ENCODE data around the gene ARL13B.
"Not testable (repeated sequence)": the region's sequence is repeated elsewhere in the genome, so short reads cannot be mapped to it uniquely, and the experiment has no call there.

Gene ARL13B

DNA sequence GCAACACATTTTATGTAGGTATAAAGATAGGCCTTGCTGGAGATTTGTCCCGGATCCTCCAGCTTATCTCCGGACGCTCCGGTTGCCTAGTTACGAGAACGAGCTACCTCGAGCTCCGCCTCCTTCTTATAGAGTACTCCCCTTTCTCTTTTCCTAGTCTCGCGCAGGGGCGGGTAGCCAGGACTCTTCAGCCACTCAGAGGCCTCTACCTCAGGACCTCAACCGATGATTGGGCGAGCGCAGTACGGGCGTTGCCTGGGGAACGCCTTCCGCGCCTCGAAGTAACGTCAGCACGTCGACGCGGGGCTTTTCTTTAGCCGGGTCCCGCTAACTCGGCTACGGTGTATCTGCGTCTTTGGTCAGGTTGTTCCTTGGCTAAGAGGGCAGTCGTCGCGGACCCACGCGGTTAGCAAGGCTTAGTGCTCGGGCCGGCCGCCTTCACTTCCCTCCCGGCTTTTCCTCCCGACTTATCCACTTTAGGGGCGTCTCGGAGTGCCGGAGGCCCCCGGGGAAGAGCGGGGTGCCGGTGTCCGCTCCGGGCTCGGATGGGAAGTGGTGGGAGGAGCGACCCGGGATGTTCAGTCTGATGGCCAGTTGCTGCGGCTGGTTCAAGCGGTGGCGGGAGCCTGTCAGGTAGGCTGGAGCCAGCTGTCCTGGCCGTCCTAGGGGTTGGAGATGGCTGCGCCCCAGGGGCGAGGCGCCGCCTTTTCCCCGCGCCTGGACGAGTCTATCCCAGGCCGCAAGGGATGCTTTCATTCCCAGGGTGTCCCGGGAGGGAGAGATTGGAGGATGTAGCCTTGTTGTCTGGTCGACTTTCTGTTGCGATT is at the start of gene ARL13B:
ARL13B (plus strand) TSS at position 306 of the 827 bp plus-strand sequence; CDS start at position 575, 269 bp downstream.
- H3K36me3 ChIP-seq (replicated peaks), result no peaks in the 10 kb centered on the region
- in situ Hi-C loops (cut with MboI; ENCODE audit: low sequenced_read_pairs), result no loop called here
- no peaks in the 10 kb centered on the region for H3K27me3 ChIP-seq (ENCODE audit: low read depth)
- no peaks in the 10 kb centered on the region for H3K9me3 ChIP-seq
- peaks cover 4% of the 10 kb centered on the region; the same call in 1 of the 2 replicates for H3K4me1 ChIP-seq
- peak; percentile 97 to 98 for DNase-seq (ENCODE audit: low spot score in 2 of 2)
- H3K4me3 ChIP-seq, result peak within 1 kb of the TSS; percentile 84

- no peaks in the 10 kb centered on the region for H3K4me1 ChIP-seq
- DNase-seq (ENCODE audit: low spot score in 2 of 2), result no peak
- in situ Hi-C loops (cut with MboI; ENCODE audit: low sequenced_read_pairs), result no loop called here
Observed at GRCh38 chr3:93931597-93932229, 48.2 kb upstream of the ARL13B start.

DNA sequence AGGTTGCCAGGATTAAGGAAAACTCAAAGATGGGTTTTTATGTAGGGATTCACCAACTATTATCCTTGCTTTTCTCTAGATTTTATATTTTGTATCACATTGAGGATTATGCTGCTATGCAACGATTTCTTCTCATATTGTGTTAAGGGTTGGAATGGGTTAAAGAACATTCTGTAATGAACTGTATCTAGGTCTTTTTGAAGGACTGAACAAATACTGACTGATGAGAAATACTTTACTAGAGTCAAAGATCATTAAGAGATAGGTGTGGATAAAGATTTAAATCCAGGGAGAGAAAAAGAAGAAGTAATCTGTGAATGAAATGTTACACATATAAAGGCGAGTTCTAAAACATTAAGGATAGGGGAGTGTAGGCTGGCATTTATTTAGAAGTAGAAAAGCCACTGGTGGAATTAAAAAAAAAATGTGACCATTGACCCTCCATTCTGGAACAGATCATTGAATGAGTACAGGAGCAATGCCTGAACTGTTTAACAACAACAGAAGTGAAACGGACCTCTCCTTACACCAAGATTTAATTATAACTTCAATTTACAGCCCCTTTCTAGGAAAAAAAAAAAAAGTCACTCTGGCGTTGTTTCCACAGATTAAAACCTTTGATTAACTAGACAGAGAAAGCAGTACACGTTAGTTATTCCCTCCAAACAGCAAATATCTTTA is 45.4 kb upstream of the ARL13B start:
- no peaks in the 10 kb centered on the region for H3K27me3 ChIP-seq (ENCODE audit: low read depth)
- in situ Hi-C loops (cut with MboI; ENCODE audit: low sequenced_read_pairs), result no loop called here
- no peak overlapping the region for H3K4me3 ChIP-seq
- H3K36me3 ChIP-seq (replicated peaks), result no peaks in the 10 kb centered on the region
- no peak for DNase-seq (ENCODE audit: low spot score in 2 of 2)
- no peaks in the 10 kb centered on the region for H3K9me3 ChIP-seq
- no peaks in the 10 kb centered on the region for H3K4me1 ChIP-seq

More at GRCh38 chr3:93931597-93932229, 48.2 kb upstream of the ARL13B start:
- no peak overlapping the region for H3K4me3 ChIP-seq
- no peaks in the 10 kb centered on the region for H3K36me3 ChIP-seq (replicated peaks)
- H3K9me3 ChIP-seq, result no peaks in the 10 kb centered on the region
- no peaks in the 10 kb centered on the region for H3K27me3 ChIP-seq (ENCODE audit: low read depth)

GRCh38 chr3:93936549-93936948 is 43.4 kb upstream of the ARL13B start:
- Histone ChIP-seq H3K36me3 (replicated peaks) (no peaks in the 10 kb centered on the region), H3K27me3 (ENCODE audit: low read depth) (no peaks in the 10 kb centered on the region), H3K4me1 (no peaks in the 10 kb centered on the region), H3K9me3 (no peaks in the 10 kb centered on the region), H3K4me3 (no peak overlapping the region)
- no peak for DNase-seq (ENCODE audit: low spot score in 2 of 2)
- in situ Hi-C loops (cut with MboI; ENCODE audit: low sequenced_read_pairs), result no loop called here

DNA sequence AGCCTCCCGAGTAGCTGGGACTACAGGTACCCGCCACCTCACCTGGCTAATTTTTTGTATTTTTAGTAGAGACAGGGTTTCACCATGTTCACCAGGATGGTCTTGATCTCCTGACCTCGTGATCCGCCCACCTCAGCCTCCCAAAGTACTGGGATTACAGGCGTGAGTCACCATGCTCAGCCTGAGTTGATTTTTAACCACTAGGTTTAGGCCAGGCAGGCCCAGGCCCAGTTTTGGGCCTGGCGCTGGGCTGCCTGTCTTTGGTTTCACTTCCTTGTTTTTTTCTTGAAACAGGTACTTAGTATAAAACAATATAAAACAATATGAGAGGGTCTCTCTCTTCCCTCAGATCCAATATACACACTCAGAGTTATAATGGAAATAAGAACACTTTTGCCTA is 42.5 kb upstream of the ARL13B start:
- DNase-seq (ENCODE audit: low spot score in 2 of 2); H3K9me3 ChIP-seq; H3K27me3 ChIP-seq (ENCODE audit: low read depth); H3K36me3 ChIP-seq (replicated peaks); in situ Hi-C loops (cut with MboI; ENCODE audit: low sequenced_read_pairs); H3K4me1 ChIP-seq; H3K4me3 ChIP-seq: not testable (repeated sequence)

DNA sequence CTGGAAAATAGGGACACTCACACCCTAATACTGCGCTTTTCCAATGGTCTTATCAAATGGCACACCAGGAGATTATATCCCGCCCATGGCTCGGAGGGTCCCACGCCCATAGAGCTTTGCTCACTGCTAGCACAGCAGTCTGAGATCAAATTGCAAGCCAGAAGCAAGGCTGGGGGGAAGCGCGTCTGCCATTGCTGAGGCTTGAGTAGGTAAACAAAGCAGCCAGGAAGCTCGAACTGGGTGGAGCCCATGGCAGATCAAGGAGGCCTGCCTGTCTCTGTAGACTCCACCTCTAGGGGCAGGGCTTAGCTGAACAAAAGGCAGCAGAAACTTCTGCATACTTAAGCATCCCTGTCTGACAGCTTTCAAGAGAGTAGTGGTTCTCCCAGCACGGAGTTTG is 30.0 kb upstream of the ARL13B start:
- in situ Hi-C loops (cut with MboI; ENCODE audit: low sequenced_read_pairs); H3K36me3 ChIP-seq (replicated peaks); H3K4me1 ChIP-seq; H3K27me3 ChIP-seq (ENCODE audit: low read depth); H3K9me3 ChIP-seq; H3K4me3 ChIP-seq: not testable (repeated sequence)
- DNase-seq (ENCODE audit: low spot score in 2 of 2), result peak; percentile 6 to 63

DNA sequence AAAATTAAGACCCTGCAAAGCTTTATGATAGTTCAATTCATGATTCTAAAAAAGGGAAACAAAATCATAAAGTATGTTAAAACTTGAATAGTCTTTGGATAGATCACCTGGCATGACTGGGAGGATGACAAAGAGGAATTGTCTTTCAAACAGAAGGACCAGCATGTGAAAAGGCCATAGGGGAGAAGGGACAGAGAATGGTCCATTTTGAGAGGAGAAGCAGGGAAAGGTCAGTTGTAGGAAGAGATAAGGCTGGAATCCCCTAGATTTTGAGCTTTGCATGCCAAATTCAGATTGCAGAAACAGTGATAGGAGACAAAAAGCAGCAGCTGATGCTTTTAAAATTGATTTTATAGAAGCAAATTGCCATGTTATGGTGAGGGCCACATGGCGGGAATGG is 18.9 kb upstream of the ARL13B start:
- Histone ChIP-seq H3K4me3 (no peak overlapping the region), H3K4me1 (no peaks in the 10 kb centered on the region), H3K9me3 (no peaks in the 10 kb centered on the region), H3K27me3 (ENCODE audit: low read depth) (no peaks in the 10 kb centered on the region), H3K36me3 (replicated peaks) (no peaks in the 10 kb centered on the region)
- in situ Hi-C loops (cut with MboI; ENCODE audit: low sequenced_read_pairs), result no loop called here
- DNase-seq (ENCODE audit: low spot score in 2 of 2), result no peak

DNA sequence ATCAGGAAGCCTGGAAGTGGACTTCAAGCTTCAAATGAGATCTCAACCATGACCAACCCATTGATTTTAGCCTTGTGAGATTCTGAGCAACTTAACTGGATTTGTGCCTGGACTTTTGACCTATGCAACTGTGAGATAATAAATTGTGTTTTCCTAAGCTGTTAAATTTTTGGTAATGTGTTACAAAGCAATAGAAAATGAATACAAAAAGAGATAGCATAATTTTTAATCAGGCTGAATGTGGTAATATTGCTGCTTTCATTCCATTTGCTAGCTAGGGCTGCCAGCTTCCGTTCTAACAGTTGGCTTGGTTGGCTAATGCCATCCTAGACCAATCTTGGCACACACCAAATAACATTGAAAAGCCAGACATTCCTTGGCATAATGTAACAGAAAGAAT is 18.5 kb upstream of the ARL13B start:
- DNase-seq (ENCODE audit: low spot score in 2 of 2), result no peak
- no peak overlapping the region for H3K4me3 ChIP-seq

DNA sequence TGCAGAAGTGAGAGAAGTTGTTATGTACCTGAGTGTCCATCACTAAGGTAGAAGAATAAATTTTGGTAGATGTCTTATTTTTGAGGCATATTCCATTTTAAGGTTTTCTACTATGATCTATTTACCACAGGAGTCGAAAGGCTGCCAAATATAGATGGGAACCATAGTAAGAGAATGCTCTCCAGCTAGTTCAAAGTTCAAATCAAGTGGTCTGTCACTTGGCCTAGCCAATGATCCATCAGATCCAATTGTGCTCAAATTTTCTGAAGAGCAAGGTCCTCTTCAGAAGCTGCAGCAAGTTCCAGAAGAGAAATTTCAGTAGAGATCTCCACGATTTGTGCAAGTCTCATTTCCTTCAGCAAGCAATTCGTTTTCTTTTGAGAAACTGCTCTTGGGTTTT is 17.2 kb upstream of the ARL13B start:
- in situ Hi-C loops (cut with MboI; ENCODE audit: low sequenced_read_pairs), result no loop called here
- no peak overlapping the region for H3K4me3 ChIP-seq
- no peaks in the 10 kb centered on the region for H3K9me3 ChIP-seq
- no peaks in the 10 kb centered on the region for H3K36me3 ChIP-seq (replicated peaks)
- H3K27me3 ChIP-seq (ENCODE audit: low read depth), result no peaks in the 10 kb centered on the region
- DNase-seq (ENCODE audit: low spot score in 2 of 2), result no peak
- no peaks in the 10 kb centered on the region for H3K4me1 ChIP-seq

More for the DNA sequence above, 18.5 kb upstream of the ARL13B start:
- no peaks in the 10 kb centered on the region for H3K4me1 ChIP-seq
- no peaks in the 10 kb centered on the region for H3K36me3 ChIP-seq (replicated peaks)
- in situ Hi-C loops (cut with MboI; ENCODE audit: low sequenced_read_pairs), result no loop called here
- H3K9me3 ChIP-seq, result no peaks in the 10 kb centered on the region
- H3K27me3 ChIP-seq (ENCODE audit: low read depth), result no peaks in the 10 kb centered on the region

DNA sequence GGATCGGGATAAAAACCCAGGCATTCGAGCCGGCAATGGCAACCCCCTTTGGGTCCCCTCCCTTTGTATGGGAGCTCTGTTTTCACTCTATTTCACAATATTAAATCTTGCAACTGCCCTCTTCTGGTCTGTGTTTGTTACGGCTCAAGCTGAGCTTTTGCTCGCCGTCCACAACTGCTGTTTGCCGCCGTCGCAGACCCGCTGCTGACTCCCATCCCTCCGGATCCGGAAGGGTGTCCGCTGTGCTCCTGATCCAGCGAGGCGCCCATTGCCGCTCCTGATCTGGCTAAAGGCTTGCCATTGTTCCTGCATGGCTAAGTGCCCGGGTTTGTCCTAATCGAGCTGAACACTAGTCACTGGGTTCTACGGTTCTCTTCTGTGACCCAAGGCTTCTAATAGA is 14.8 kb upstream of the ARL13B start:
- in situ Hi-C loops (cut with MboI; ENCODE audit: low sequenced_read_pairs); H3K27me3 ChIP-seq (ENCODE audit: low read depth); DNase-seq (ENCODE audit: low spot score in 2 of 2); H3K4me1 ChIP-seq; H3K9me3 ChIP-seq; H3K4me3 ChIP-seq; H3K36me3 ChIP-seq (replicated peaks): not testable (repeated sequence)

GRCh38 chr3:93969443-93969842 is 10.5 kb upstream of the ARL13B start:
- no peaks in the 10 kb centered on the region for H3K36me3 ChIP-seq (replicated peaks)
- in situ Hi-C loops (cut with MboI; ENCODE audit: low sequenced_read_pairs), result no loop called here
- H3K9me3 ChIP-seq, result no peaks in the 10 kb centered on the region
- no peak overlapping the region for H3K4me3 ChIP-seq
- DNase-seq (ENCODE audit: low spot score in 2 of 2), result no peak
- peaks cover 6% of the 10 kb centered on the region; the same call in 1 of the 2 replicates for H3K4me1 ChIP-seq
- H3K27me3 ChIP-seq (ENCODE audit: low read depth), result no peaks in the 10 kb centered on the region

- in situ Hi-C loops (cut with MboI; ENCODE audit: low sequenced_read_pairs), result no loop called here
- DNase-seq (ENCODE audit: low spot score in 2 of 2), result no peak
- Histone ChIP-seq H3K9me3 (no peaks in the 10 kb centered on the region), H3K4me1 (peaks cover 6% of the 10 kb centered on the region; the same call in 1 of the 2 replicates), H3K4me3 (no peak overlapping the region), H3K36me3 (replicated peaks) (no peaks in the 10 kb centered on the region), H3K27me3 (ENCODE audit: low read depth) (no peaks in the 10 kb centered on the region)
Observed at GRCh38 chr3:93969997-93970396, 10.0 kb upstream of the ARL13B start.

DNA sequence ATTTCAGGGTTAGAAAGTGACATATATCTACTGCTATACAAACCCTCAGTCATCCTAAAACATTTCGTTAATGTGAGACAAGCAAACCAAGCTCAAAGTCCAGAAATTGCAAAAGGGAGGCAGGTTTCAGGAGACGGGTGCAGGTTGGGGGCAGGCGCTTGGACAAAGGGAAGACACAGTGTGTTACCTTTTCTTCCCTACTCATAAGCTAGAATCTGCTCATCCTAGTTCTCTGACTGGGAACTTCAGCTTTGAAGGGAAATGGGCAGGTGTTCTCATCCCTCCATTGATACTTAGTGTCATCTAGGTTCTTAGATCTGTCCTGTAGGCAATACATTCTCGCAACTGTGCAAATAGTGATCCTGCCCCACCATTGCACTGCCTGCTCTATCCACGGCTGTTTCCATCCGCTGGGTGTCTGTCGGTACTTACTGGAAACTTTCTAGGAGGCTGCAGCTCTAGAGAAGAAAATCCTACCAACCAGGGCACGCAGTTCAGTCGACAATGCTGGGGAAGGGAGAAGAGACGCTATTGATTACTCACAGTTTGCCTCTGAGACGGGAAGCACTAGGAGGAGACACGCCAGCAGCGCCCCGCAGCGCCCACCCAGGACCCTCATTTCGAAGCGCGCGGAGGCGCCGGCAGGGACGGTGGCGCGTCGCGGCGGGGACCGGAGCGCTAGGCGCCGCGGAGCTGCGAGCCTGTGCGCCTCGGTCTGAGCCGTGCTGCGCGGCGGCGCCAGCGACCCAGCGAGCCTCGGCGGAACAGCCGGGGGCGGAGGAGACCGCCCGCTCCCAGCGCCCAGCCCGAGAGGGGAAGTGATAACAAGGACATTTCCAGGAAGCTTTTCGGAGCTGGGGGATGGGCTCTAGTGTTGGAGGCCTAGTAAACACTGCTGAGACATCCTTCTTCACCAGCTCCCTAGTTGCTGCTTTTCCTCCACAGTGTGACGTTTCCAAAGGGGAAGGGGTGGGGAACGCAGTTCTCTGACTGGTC is 6.5 kb upstream of the ARL13B start, which contains the start of gene PROS1:
PROS1 (minus strand) TSS at position 766 of the 996 bp plus-strand sequence; CDS start at position 619, 147 bp downstream.
- peak; percentile 44 to 83 for DNase-seq (ENCODE audit: low spot score in 2 of 2)
- Histone ChIP-seq H3K9me3 (no peaks in the 10 kb centered on the region), H3K4me3 (peak within 1 kb of the TSS; percentile 38), H3K27me3 (ENCODE audit: low read depth) (no peaks in the 10 kb centered on the region), H3K4me1 (peaks cover 6% of the 10 kb centered on the region; the same call in 1 of the 2 replicates), H3K36me3 (replicated peaks) (no peaks in the 10 kb centered on the region)
- in situ Hi-C loops (cut with MboI; ENCODE audit: low sequenced_read_pairs), result no loop called here
